Keratinocyte (primary cell): ENCODE measurements around the gene WNK2. TPM values are rescaled to one million over a fixed set of nuclear protein-coding genes. Genes with fewer than 3 reads are reported as not detected.

Source experiments
- DNase-seq: peaks from one replicate; pipeline ENCODE4 v3.0.0-alpha.2; 2011; ENCODE audit warnings: low read depth, missing footprints, low spot score
- FAIRE-seq: peaks from 2 replicates; lab custom pipeline; 2011; peaks lifted over from hg19 to GRCh38; lab: Jason Lieb, UNC
- H2AFZ ChIP-seq: 2 replicates; pipeline ENCODE4 v1.6.0; 2012; ENCODE audit warnings: low read length, control low read depth, inconsistent platforms; ENCODE audit not compliant: control insufficient read depth
- H3K27ac ChIP-seq: 2 replicates; pipeline ENCODE4 v1.5.1; 2011; ENCODE audit warnings: low read length; ENCODE audit not compliant: control insufficient read depth, insufficient read depth
- H3K27me3 ChIP-seq: 3 replicates; pipeline ENCODE4 v1.6.0; 2011; ENCODE audit warnings: low read length; ENCODE audit not compliant: control insufficient read depth, insufficient read depth; ENCODE audit errors: extremely low read depth
- H3K36me3 ChIP-seq, 2 experiments: 2 replicates in 1 of 2; 3 replicates in 1 of 2; pipeline ENCODE4 v1.5.1; 2011; ENCODE audit warnings: low read length in 2 of 2, mild to moderate bottlenecking in 1 of 2; ENCODE audit not compliant: control insufficient read depth in 2 of 2, insufficient read depth in 2 of 2; ENCODE audit errors: extremely low read depth in 1 of 2
- H3K4me1 ChIP-seq: 3 replicates; pipeline ENCODE4 v1.5.1; 2011; ENCODE audit warnings: low read length; ENCODE audit not compliant: control insufficient read depth, insufficient read depth; ENCODE audit errors: extremely low read depth
- H3K4me2 ChIP-seq: 3 replicates; pipeline ENCODE4 v1.6.0; 2011; ENCODE audit warnings: low read depth, low read length; ENCODE audit not compliant: control insufficient read depth, insufficient read depth; ENCODE audit errors: extremely low read depth
- H3K4me3 ChIP-seq, 3 experiments: fragments of 200-600 bp in 1 of 3; sonication (generic) in 1 of 3; 2 replicates in 2 of 3; 3 replicates in 1 of 3; pipeline ENCODE4 v1.5.1; 2011 to 2016; ENCODE audit warnings: low read length in 3 of 3, mild to moderate bottlenecking in 3 of 3, control low read depth in 2 of 3, inconsistent platforms in 1 of 3, low read depth in 1 of 3, mixed read lengths in 1 of 3, mixed run types in 1 of 3, moderate library complexity in 1 of 3; ENCODE audit not compliant: control insufficient read depth in 2 of 3, insufficient read depth in 2 of 3; ENCODE audit errors: extremely low read depth in 1 of 3
- H3K79me2 ChIP-seq: 2 replicates; pipeline ENCODE4 v1.6.0; 2012; ENCODE audit warnings: low read length; ENCODE audit not compliant: control insufficient read depth, insufficient read depth
- H3K9ac ChIP-seq: 3 replicates; pipeline ENCODE4 v1.6.0; 2011; ENCODE audit warnings: low read length; ENCODE audit not compliant: control insufficient read depth, insufficient read depth; ENCODE audit errors: extremely low read depth
- H3K9me1 ChIP-seq: 3 replicates; pipeline ENCODE4 v1.6.0; 2011; ENCODE audit warnings: low read length; ENCODE audit not compliant: control insufficient read depth, insufficient read depth; ENCODE audit errors: extremely low read depth
- H3K9me3 ChIP-seq: 2 replicates; pipeline ENCODE4 v1.5.1; 2012; ENCODE audit warnings: low read depth, low read length; ENCODE audit not compliant: control insufficient read depth
- H4K20me1 ChIP-seq: 3 replicates; pipeline ENCODE4 v1.6.0; 2011; ENCODE audit warnings: low read length; ENCODE audit not compliant: control insufficient read depth, insufficient read depth; ENCODE audit errors: extremely low read depth
- CTCF ChIP-seq, 3 experiments: IDR thresholded peaks in 1 of 3; conservative IDR thresholded peaks in 1 of 3; optimal IDR thresholded peaks in 1 of 3; 2 replicates in 2 of 3; 3 replicates in 1 of 3; pipeline versions ENCODE3 to v1.5.1; 2011; ENCODE audit warnings: low read length in 3 of 3, mild to moderate bottlenecking in 3 of 3, moderate library complexity in 2 of 3, control low read depth in 1 of 3, inconsistent platforms in 1 of 3; ENCODE audit not compliant: insufficient read depth in 2 of 3; ENCODE audit errors: extremely low read depth in 1 of 3
- EZH2 ChIP-seq: IDR thresholded peaks from one replicate; pipeline ENCODE4 v1.6.1; 2012; ENCODE audit warnings: inconsistent platforms, mild to moderate bottlenecking, low read length, moderate library complexity
- dilution Hi-C: fragments of 300-500 bp; cut with MboI; formaldehyde crosslinking; loops from one replicate; pipeline ENCODE4 v1.7.0; 2020; ENCODE audit warnings: low sequenced_read_pairs; ENCODE audit not compliant: extremely low pct_ligation_motif_present
- polyA plus RNA-seq, 5 experiments: library from polyadenylated mRNA; depleted of rRNA in 3 of 5; stranded (reverse) in 3 of 5; stranded (forward) in 1 of 5; unstranded in 1 of 5; fragments of >200 nt; gene quantifications; 1 replicate in 1 of 5; 2 replicates in 3 of 5; 3 replicates in 1 of 5; pipeline versions ENCODE4 v1.2.1 to v1.2.3, GENCODE V29; 2011 to 2012; ENCODE audit warnings: missing spikeins in 2 of 5, low read depth in 1 of 5, low replicate concordance in 1 of 5

WNK2 gene
- polyA plus RNA-seq, 1 donor (not counting 4 experiments of a cell fraction or from before 2014, with no cell fraction given), result not detected

- Histone ChIP-seq H3K27ac (no peak overlapping the region), H3K4me2 (no peak overlapping the region), H4K20me1 (no peaks in the 10 kb centered on the region), H3K4me3 (no peak overlapping the region), H3K36me3 (no peaks in the 10 kb centered on the region), H3K79me2 (no peaks in the 10 kb centered on the region), H3K9me1 (no peaks in the 10 kb centered on the region), H3K9ac (no peak overlapping the region), H3K4me1 (no peaks in the 10 kb centered on the region), H2AFZ (no peak overlapping the region), H3K9me3 (no peaks in the 10 kb centered on the region), H3K27me3 (no peaks in the 10 kb centered on the region)
- DNase-seq, result no peak
- dilution Hi-C loops, result no loop called here
- TF ChIP-seq EZH2 (no peak), CTCF (optimal IDR thresholded peaks at IDR 0.05 in 1 of 3, IDR thresholded peaks at IDR 0.05 in 1 of 3, conservative IDR thresholded peaks at IDR 0.05 in 1 of 3; ENCODE audit: extremely low read depth in 1 of 3, insufficient read depth in 2 of 3, low read length in 3 of 3) (no peak)
- FAIRE-seq, result no peak
Observed at GRCh38 chr9:93261281-93261680, 77.3 kb downstream of the WNK2 start.

- FAIRE-seq, result no peak
- no peaks in the 10 kb centered on the region for H4K20me1 ChIP-seq
Observed at GRCh38 chr9:93261735-93262523, 78.0 kb downstream of the WNK2 start.

More at GRCh38 chr9:93261735-93262523, 78.0 kb downstream of the WNK2 start:
- Histone ChIP-seq H2AFZ (no peak overlapping the region), H3K36me3 (no peaks in the 10 kb centered on the region), H3K4me3 (no peak overlapping the region), H3K4me1 (no peaks in the 10 kb centered on the region), H3K79me2 (no peaks in the 10 kb centered on the region), H3K27me3 (peaks cover 3% of the 10 kb centered on the region), H3K9me3 (no peaks in the 10 kb centered on the region), H3K9ac (no peak overlapping the region), H3K9me1 (no peaks in the 10 kb centered on the region), H3K27ac (no peak overlapping the region), H3K4me2 (no peak overlapping the region)
- no peak for DNase-seq
- no peak for TF ChIP-seq EZH2
- dilution Hi-C loops, result no loop called here
